SH-SY5Y (cell line): ENCODE results near the gene FAM89B.

Experiments used
- GATA2 ChIP-seq: IDR thresholded peaks from 2 replicates; pipeline ENCODE4 v1.6.1; 2011; ENCODE audit warnings: mild to moderate bottlenecking, low read depth, low read length
- GATA3 ChIP-seq: IDR thresholded peaks from 2 replicates; pipeline ENCODE4 v1.6.1; 2011; ENCODE audit warnings: low read depth, mild to moderate bottlenecking, low read length, moderate library complexity

Gene FAM89B

GRCh38 chr11:65537620-65538231 is 34.6 kb upstream of the FAM89B start:
- TF ChIP-seq GATA3 (no peak), GATA2 (no peak)

DNA sequence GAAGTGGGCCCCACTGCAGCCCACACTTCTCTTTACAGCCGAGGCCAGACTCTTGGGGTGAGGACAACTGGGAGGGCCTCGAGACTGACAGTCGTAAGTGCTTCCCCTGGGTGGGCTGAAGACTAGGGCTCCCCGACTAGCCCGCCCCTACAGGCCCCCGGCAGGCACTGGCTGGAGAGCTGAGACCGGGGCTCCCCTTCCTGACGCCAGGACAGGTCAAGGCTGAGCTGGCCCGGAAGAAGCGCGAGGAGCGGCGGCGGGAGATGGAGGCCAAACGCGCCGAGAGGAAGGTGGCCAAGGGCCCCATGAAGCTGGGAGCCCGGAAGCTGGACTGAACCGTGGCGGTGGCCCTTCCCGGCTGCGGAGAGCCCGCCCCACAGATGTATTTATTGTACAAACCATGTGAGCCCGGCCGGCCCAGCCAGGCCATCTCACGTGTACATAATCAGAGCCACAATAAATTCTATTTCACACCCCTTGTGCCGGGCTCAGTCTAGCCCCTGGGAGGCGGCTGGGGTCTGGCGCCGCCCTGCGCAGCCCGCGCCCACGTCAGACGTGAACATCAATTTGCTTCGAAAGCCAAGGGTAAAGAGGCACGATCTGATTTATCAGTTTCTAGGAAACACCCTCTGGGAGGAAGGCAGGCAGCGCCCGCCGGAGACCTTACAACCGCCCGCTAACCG is 34.0 kb upstream of the FAM89B start:
- TF ChIP-seq GATA3 (no peak), GATA2 (no peak)

DNA sequence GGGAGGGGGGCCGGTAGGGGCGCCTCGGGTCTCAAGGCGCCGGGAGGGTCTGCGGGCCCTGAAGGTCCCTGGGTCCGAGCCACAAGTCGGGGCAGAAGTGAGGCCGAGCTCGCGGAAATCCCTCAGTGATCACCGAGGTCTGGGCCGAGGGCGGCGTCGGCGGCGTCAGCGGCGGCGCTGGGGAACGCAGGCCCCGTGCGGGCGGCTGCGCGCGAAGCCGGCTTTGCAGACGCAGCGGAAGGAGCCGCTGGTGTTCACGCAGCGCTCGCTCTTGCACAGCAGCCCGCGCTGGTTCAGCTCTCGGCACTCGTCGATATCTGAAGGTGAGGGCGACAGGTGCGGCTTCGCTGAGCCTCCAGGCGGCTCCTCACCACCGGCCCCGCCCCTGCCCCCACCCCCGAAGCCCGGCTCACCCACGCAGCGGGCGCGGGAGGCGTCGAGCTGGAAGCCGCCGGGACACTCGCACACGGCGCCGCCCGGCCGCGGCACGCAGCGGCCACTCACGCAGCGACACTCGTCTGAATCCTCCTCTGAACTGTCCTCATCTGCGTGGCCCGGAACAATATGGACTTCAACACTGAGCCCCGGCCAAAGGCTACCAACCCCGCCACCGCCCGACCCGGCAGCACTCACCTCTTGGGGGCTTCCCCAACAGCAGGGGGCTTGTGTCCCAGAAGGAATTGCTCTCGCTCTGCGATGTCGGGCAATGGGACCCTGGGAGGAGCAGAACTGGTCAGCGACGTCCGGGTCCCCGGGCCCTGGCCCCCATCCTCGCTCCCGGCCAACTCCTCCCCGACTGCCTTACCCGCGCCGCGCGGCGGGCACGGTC is 33.2 kb upstream of the FAM89B start:
- TF ChIP-seq GATA2 (no peak), GATA3 (no peak)

DNA sequence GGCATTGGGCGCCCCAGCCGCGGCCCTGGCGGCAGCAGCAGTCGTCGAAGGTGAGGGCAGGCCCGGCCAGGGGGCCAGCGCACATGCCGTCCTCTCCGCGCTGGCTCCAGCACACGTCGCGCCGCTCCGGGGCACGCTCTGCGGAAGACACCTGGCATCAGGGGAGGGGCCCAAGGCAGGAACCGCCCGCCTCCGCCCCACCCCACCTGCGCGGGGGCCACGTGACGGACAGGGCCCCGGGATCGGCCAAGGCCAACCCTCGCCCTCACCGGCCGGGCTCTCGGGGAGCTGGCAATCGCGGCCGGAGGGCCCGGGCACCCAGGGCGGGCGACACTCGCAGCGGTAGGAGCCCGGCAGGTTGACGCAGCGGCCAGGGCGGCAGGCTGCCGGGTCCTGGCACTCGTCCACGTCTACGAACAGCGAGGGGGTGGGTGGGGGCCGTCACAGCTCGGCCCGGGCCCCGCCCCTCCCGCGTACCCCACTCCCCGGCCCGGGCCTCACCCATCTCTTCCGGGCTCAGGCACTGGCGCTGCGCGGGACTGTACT is 32.5 kb upstream of the FAM89B start:
- no peak for TF ChIP-seq GATA2
- no peak for TF ChIP-seq GATA3

DNA sequence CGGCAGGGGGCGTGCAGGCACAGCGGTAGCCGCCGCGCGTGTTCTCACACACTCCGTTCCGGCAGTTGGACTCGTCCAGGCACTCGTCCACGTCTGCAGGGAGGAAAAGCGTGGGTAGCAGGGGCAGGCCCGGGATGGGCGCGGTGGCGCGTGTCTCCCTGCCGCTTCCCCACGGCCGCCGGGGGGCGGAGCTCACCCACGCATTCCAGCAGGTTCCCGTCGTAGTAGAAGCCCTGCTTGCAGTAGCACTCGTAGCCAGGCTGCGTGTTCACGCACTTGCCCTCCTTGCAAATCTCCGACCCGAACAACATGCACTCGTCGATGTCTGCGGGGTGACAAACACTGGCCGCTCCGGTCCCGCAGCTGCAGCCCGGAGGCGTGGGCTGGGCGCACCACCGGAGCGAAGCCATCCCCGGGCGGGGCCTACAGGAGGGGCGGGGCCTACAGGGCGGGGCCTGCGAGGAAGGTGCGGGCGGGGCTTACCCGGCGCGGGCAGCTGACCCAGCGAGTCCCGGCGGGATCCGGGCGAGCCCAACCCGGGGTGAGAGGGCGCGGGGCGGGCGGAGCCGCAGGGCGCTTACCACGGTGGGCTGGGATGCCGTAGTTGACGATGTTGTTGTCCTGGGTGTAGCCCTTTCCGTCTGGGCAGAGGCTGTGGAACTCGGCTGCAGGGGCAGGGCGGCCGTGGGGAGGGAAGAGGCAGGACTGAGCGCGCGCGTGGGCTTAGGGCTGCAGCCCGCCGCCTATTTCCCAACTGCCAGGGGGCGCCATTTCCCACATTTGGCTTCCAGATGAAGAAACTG is 31.8 kb upstream of the FAM89B start:
- TF ChIP-seq GATA3 (no peak), GATA2 (no peak)

DNA sequence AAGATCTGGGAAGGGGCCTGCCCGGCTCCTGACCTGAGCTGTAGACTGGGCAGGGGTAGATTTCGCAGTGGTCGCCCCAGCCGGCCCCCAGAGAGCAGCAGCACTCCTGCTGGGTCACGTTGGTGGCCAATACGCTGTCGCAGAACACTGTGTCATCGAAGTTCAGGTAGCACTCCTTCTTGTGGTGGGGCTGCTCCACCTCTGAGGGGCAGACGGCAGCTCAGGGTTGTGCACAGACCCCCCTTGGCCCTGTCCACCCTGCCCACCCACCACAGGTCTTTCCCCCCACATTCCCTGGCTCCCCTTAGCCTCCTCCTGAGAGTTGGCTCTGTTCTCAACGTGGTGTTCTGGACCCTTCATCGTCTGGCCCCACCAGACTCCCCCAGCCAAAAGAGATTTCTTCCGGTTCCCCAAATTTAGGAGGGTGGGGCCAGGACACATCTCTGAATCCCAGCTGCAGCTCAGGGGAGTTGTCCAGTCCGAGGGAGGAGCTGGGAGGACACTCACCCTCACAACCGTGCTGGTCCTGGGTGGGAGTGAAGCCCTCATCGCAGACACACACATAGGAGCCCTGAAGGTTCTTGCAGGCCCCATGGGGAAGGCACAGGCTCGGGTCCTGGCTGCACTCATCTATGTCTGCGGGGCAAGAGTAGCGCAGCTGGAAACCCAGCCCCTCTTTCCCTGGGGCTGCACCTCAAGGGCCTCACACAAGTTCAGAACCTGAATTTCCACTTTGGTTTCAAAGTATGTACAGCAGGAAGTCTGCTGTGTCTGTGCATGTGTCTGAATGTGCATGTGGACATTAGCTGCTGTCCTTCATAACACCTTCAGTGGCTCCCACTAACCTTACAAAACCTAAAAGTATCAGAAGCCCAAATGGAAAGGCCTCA is 31.0 kb upstream of the FAM89B start:
- no peak for TF ChIP-seq GATA2
- TF ChIP-seq GATA3 = no peak

DNA sequence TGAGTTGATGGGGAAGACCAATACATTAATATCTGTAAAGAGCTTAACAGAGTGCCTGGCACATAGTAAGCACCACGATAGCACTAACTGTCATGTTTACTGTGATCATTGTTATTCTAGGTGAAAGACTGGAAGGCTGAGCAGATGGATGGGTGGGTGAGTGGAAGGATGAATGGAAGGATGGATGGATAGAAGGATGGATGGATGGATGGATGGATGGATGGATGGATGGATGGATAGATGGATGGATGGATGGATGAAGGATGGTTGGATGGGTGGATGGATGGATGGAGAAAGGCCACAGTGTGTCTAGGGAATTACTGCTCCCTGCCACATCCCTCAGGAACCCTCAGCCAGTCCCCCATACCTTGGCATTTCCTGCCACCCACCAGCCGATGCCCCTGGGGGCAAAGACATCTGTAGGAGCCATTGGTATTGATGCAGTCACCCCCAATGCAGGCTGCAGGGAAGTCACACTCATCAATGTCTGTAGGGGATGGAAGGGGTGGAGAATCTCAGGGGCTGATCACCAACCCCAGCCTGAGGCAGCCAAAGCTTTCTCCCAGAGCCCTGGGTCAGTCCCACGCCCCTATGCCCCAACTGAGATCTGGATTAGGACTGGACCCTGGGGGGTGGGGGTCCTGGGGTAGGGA is 29.5 kb upstream of the FAM89B start:
- TF ChIP-seq GATA3 (no peak), GATA2 (no peak)

DNA sequence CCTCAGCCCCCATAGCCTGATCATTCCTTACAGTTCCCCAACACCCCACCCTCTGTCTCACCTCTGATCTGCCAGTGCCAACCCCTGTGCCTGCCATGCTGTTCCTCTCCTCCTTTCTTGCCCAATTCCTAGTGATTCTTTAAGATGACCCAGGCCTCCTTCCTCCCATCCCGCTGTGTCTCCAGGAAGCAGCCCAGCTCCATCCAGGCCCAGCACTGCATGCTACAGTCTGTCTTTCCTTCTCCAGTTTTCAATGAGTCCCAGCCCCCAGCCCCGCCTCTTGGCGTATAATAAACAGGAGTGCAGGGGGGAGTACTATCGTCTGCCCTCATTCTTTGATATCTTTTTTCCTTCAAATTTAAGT is 26.5 kb upstream of the FAM89B start:
- TF ChIP-seq GATA2 (no peak), GATA3 (no peak)

GRCh38 chr11:65546217-65546958 is 25.9 kb upstream of the FAM89B start:
- no peak for TF ChIP-seq GATA2
- TF ChIP-seq GATA3 = no peak

DNA sequence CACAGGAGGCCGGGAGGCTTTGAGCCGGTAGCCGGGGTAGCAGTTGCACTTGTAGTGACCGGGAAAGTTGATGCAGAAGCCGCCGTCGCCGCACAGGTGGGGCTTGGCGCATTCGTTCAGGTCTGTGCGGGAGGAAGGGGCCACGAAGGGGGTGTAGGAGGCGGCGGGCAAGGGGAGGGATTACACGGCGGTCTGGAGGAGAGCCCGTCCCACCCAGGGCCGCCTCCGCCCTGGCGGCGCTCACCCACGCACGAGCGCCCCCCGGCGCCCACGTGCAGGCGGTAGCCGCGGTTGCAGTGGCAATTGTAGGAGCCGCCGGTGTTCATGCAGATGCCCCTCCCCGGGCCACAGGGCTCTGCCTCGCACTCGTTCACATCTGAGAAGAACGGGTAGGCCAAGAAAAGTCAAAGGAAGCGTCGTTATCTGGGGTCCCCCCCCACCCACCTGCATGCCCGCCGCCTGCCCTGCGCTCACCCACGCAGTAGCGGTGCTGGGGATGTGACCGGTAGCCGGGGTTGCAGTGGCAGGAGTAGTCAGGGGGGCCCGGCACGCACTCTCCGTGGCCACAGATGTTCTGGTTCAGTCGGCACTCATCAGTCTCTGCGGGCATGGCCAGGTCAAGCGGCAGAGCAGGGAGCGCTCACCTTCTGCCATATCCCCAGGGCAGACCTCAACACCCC is 24.8 kb upstream of the FAM89B start:
- no peak for TF ChIP-seq GATA3
- TF ChIP-seq GATA2 = no peak

DNA sequence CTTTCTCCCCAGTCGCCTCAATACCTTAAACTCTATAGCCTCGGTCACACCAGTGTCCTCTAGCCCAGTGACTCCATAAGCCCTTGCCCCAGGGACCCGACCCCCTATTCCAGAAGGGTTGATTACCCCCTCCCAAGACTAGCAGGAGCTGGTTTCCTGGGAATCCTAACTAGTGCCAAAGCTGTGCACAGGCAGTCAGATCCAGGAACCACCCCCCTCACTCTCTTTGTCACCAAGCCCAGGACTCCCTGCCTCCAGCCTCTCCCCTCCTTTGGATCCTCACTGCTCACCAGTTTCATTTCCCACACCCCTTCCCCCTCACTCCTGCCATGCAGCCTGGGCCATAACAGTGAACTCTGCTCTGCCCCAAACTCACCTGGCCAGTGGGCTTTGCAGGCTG is 23.9 kb upstream of the FAM89B start:
- TF ChIP-seq GATA2 (no peak), GATA3 (no peak)

GRCh38 chr11:65549096-65549495 is 23.2 kb upstream of the FAM89B start:
- no peak for TF ChIP-seq GATA2
- TF ChIP-seq GATA3 = no peak
